NOMO-1 (cell line): ENCODE data around the gene SUSD1.
A peak's percentile ranks its signal among the peaks of the same experiment; 100 is the strongest.

Source experiments
- DNase-seq, 2 experiments: peaks; one replicate each; lab custom pipeline; 2025; ENCODE audit not compliant: unreplicated experiment in 2 of 2; lab: John Stamatoyannopoulos, UW

Gene SUSD1

GRCh38 chr9:112020680-112021596 is 154.2 kb downstream of the SUSD1 start:
- no peak for DNase-seq

- no peak for DNase-seq
Observed at GRCh38 chr9:112017878-112018277, 157.2 kb downstream of the SUSD1 start.

GRCh38 chr9:112015736-112016135 is 159.4 kb downstream of the SUSD1 start:
- no peak for DNase-seq

GRCh38 chr9:112015149-112015548 is 159.9 kb downstream of the SUSD1 start:
- DNase-seq, result no peak

GRCh38 chr9:112013266-112013665 is 161.8 kb downstream of the SUSD1 start:
- DNase-seq, result peak in 1 of 2 experiments; percentile 29

GRCh38 chr9:112012026-112012902 is 162.8 kb downstream of the SUSD1 start:
- peak; percentile 79 to 94 for DNase-seq

- no peak for DNase-seq
Observed at GRCh38 chr9:112011051-112011620, 164.0 kb downstream of the SUSD1 start.

- no peak for DNase-seq
Observed at GRCh38 chr9:112010537-112010936, 164.6 kb downstream of the SUSD1 start.

GRCh38 chr9:112009656-112010055 is 165.4 kb downstream of the SUSD1 start:
- peak in 1 of 2 experiments; percentile 77 for DNase-seq

GRCh38 chr9:112007575-112008240 is 167.4 kb downstream of the SUSD1 start:
- DNase-seq, result no peak

- no peak for DNase-seq
Observed at GRCh38 chr9:112006361-112007020, 168.6 kb downstream of the SUSD1 start.

- DNase-seq, result peak; percentile 12 to 31
Observed at GRCh38 chr9:112005939-112006338, 169.2 kb downstream of the SUSD1 start.

- no peak for DNase-seq
Observed at GRCh38 chr9:112003538-112003937, 171.6 kb downstream of the SUSD1 start.

GRCh38 chr9:112002847-112003457 is 172.1 kb downstream of the SUSD1 start:
- DNase-seq, result no peak

- DNase-seq, result no peak
Observed at GRCh38 chr9:112002131-112002846, 172.8 kb downstream of the SUSD1 start.

- DNase-seq, result no peak
Observed at GRCh38 chr9:112000743-112001142, 174.4 kb downstream of the SUSD1 start.

- no peak for DNase-seq
Observed at GRCh38 chr9:111999319-111999718, 175.8 kb downstream of the SUSD1 start.

- no peak for DNase-seq
Observed at GRCh38 chr9:111997831-111998230, 177.3 kb downstream of the SUSD1 start.

GRCh38 chr9:111994831-111995458 is 180.2 kb downstream of the SUSD1 start:
- DNase-seq, result no peak
